Lower leg skin (tissue), 4 donors: ENCODE data around the gene RAB7A. TPM values are rescaled to one million over a fixed set of nuclear protein-coding genes. Genes with fewer than 3 reads are reported as not detected.
A peak's percentile ranks its signal among the peaks of the same experiment; 100 is the strongest.

Experiments used
- DNase-seq, 2 donors: peaks; one replicate each; pipeline ENCODE4 v3.0.0-alpha.2; 2019; ENCODE audit warnings: low spot score in 2 of 2
- H3K4me3 ChIP-seq: fragments of 200-600 bp; sonication (generic); 2 replicates; pipeline ENCODE4 v1.5.1; 2017; ENCODE audit warnings: mild to moderate bottlenecking, low read depth; ENCODE audit not compliant: poor library complexity, severe bottlenecking
- CTCF ChIP-seq, 3 donors: fragments of 450-650 bp; IDR thresholded peaks; one replicate each; pipeline ENCODE4 v1.5.1; 2016; ENCODE audit warnings: antibody characterized with exemption in 3 of 3, mild to moderate bottlenecking in 3 of 3, moderate library complexity in 2 of 3
- POLR2A ChIP-seq, 2 donors: fragments of 450-650 bp; IDR thresholded peaks; one replicate each; pipeline ENCODE4 v1.6.1; 2016 to 2017; ENCODE audit warnings: antibody characterized with exemption in 2 of 2, mild to moderate bottlenecking in 1 of 2, moderate library complexity in 1 of 2
- WGBS, 2 donors: methylation state at CpG; one replicate each; pipeline ENCODE4 v1.1.5; 2018; 5-methylcytosine and 5-hydroxymethylcytosine counted together
- intact Hi-C: fragments of 100-400 bp; cut with DNase I; formaldehyde crosslinking; loops from one replicate; pipeline ENCODE4 v1.15.0; 2023; ENCODE audit warnings: low total_unique reads
- total RNA-seq, 4 donors: library from RNA; depleted of rRNA; stranded (reverse); fragments of >200 nt; gene quantifications; one replicate each; pipeline ENCODE4 v1.1.0, GENCODE V29; 2016

Gene RAB7A
- total RNA-seq, 4 donors from 2014 or later, result 82.0 to 127 (median 114) TPM

GRCh38 chr3:128698211-128699047 is 27.6 kb upstream of the RAB7A start:
- peak overlapping the region; percentile 30 for H3K4me3 ChIP-seq
- no peak for TF ChIP-seq POLR2A (IDR thresholded peaks at IDR 0.05)
- no peak for TF ChIP-seq CTCF (IDR thresholded peaks at IDR 0.05)
- intact Hi-C loops, result no loop called here
- peak in 1 of 2 donors; percentile 90 for DNase-seq
- 1% methylated on average over 48 to 52 of the region's 53 CpGs for WGBS, 2 donors

GRCh38 chr3:128701342-128702212 is 24.4 kb upstream of the RAB7A start:
- TF ChIP-seq CTCF (IDR thresholded peaks at IDR 0.05) (no peak), POLR2A (IDR thresholded peaks at IDR 0.05) (no peak)
- DNase-seq, result no peak
- intact Hi-C loops, result no loop called here
- 69 to 72% methylated on average over 11 of the region's 11 CpGs for WGBS, 2 donors
- H3K4me3 ChIP-seq, result no peak overlapping the region

- 74 to 79% methylated on average over 3 of the region's 3 CpGs for WGBS, 2 donors
- TF ChIP-seq POLR2A (IDR thresholded peaks at IDR 0.05), result no peak
- no peak for TF ChIP-seq CTCF (IDR thresholded peaks at IDR 0.05)
- intact Hi-C loops, result no loop called here
- no peak for DNase-seq
- no peak overlapping the region for H3K4me3 ChIP-seq
Observed at GRCh38 chr3:128702391-128702790, 23.6 kb upstream of the RAB7A start.

GRCh38 chr3:128703561-128703960 is 22.4 kb upstream of the RAB7A start:
- no peak for DNase-seq
- intact Hi-C loops, result no loop called here
- no peak overlapping the region for H3K4me3 ChIP-seq
- no peak for TF ChIP-seq CTCF (IDR thresholded peaks at IDR 0.05)
- no peak for TF ChIP-seq POLR2A (IDR thresholded peaks at IDR 0.05)
- WGBS, 2 donors, result 91 to 96% methylated on average over 5 of the region's 5 CpGs

GRCh38 chr3:128706086-128706615 is 19.8 kb upstream of the RAB7A start:
- TF ChIP-seq CTCF (IDR thresholded peaks at IDR 0.05), result no peak
- TF ChIP-seq POLR2A (IDR thresholded peaks at IDR 0.05), result no peak
- H3K4me3 ChIP-seq, result no peak overlapping the region
- intact Hi-C loops, result no loop called here
- no peak for DNase-seq
- 79 to 82% methylated on average over 7 of the region's 7 CpGs for WGBS, 2 donors
